Measurements from ENCODE around the gene OSBPL9. TPM values are rescaled to one million over a fixed set of nuclear protein-coding genes. Genes with fewer than 3 reads are reported as not detected.

OSBPL9 gene
- total and polyA plus RNA-seq, 9 of the 15 experiments (the other 6 are each of a cell fraction or from before 2014, with no cell fraction given), result 43.9 to 217 (median 170) TPM

- TF ChIP-seq TFE3 (CRISPR knock-in tag; IDR thresholded peaks at IDR 0.05) (no peak), E2F6 (IDR thresholded peaks at IDR 0.05; ENCODE audit: borderline replicate concordance in 1 of 2, extremely low read depth in 1 of 2, insufficient read depth in 1 of 2, insufficient read length in 1 of 2, low read depth in 1 of 2, low read length in 1 of 2, poor library complexity in 1 of 2, severe bottlenecking in 1 of 2) (no peak), CBFA2T3 (IDR thresholded peaks at IDR 0.05) (no peak), TFAM (CRISPR knock-in tag; conservative IDR thresholded peaks at IDR 0.05) (no peak), CBX3 (IDR thresholded peaks at IDR 0.05; ENCODE audit: borderline replicate concordance in 1 of 2, low read length in 2 of 2) (0 out of 3 replicates have a peak, but pooled peaks of 1 of the 2 experiments have one; percentile 14), ZNF584 (CRISPR knock-in tag; IDR thresholded peaks at IDR 0.05; ENCODE audit: low read depth) (peak; percentile 77; the same call in 1 of the 2 replicates), IFI16 (CRISPR knock-in tag; IDR thresholded peaks at IDR 0.05) (no peak), RUNX1 (IDR thresholded peaks at IDR 0.05; ENCODE audit: low read depth) (no peak), AFF1 (IDR thresholded peaks at IDR 0.05; ENCODE audit: low read depth in 1 of 2, partially characterized antibody in 2 of 2) (no peak), NFXL1 (CRISPR knock-in tag; IDR thresholded peaks at IDR 0.05) (no peak), ZNF311 (CRISPR knock-in tag; IDR thresholded peaks at IDR 0.05) (no peak), LEF1 (IDR thresholded peaks at IDR 0.05) (0 out of 2 replicates have a peak, but pooled peaks have one; percentile 20), CAMTA2 (CRISPR knock-in tag; conservative IDR thresholded peaks at IDR 0.05) (no peak), ZNF121 (CRISPR knock-in tag; conservative IDR thresholded peaks at IDR 0.05) (no peak)
- TF ChIP-seq, protein P1, sequence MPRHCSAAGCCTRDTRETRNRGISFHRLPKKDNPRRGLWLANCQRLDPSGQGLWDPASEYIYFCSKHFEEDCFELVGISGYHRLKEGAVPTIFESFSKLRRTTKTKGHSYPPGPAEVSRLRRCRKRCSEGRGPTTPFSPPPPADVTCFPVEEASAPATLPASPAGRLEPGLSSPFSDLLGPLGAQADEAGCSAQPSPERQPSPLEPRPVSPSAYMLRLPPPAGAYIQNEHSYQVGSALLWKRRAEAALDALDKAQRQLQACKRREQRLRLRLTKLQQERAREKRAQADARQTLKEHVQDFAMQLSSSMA (CRISPR knock-in tag; IDR thresholded peaks at IDR 0.05), result no peak
- TF ChIP-seq, protein P2, sequence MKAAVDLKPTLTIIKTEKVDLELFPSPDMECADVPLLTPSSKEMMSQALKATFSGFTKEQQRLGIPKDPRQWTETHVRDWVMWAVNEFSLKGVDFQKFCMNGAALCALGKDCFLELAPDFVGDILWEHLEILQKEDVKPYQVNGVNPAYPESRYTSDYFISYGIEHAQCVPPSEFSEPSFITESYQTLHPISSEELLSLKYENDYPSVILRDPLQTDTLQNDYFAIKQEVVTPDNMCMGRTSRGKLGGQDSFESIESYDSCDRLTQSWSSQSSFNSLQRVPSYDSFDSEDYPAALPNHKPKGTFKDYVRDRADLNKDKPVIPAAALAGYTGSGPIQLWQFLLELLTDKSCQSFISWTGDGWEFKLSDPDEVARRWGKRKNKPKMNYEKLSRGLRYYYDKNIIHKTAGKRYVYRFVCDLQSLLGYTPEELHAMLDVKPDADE (conservative IDR thresholded peaks at IDR 0.05; ENCODE audit: control insufficient read depth, low read depth, low read length), result no peak
Measured at GRCh38 chr1:51569284-51570062, 47.4 kb upstream of the OSBPL9 start (continued).
